GM18858 (cell line): ENCODE results near the gene NKX3-2.

Source experiments
- ATAC-seq: cut with Tn5 transposase; IDR thresholded peaks from one replicate; pipeline ENCODE4 v1.9.1; 2021; ENCODE audit not compliant: unreplicated experiment

The NKX3-2 gene

DNA sequence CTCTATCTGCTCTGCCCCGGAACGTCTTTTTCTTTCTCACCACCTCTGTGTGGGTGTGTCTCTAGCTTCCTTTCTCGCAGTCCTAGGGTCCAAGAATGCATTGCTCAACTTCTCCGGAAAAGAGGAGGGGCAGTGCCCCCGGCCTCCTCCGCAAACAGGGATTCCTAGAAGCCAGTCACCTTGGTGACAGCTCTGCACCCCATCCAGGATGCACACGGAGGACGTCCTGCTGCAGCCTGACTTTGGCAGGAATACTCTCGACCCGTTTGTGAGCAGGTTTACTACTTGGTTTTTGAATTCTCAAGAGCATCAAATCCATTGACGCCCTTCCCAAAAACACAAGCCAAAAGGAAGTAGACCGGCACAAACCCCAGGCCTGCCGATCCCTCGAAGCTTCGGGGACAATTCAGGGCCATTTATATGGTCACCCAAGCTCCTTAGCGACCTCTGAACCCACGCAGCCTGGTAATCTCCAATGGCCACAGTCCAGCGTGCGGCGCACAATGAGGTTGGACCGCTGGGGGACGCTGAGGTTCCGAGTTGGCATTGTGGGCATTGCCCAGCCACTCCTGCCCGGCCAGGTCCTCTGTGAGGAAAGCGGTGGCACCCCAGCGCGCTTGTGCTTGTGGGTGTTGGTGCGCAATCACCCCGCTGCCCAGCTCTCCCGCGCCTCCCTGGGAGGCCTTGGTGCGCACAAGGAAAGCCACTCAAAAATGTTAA, 9.8 kb downstream of the NKX3-2 start:
- no peak for ATAC-seq

- no peak for ATAC-seq
These were observed 10.5 kb downstream of the NKX3-2 start for GRCh38 chr4:13533670-13534343.

DNA sequence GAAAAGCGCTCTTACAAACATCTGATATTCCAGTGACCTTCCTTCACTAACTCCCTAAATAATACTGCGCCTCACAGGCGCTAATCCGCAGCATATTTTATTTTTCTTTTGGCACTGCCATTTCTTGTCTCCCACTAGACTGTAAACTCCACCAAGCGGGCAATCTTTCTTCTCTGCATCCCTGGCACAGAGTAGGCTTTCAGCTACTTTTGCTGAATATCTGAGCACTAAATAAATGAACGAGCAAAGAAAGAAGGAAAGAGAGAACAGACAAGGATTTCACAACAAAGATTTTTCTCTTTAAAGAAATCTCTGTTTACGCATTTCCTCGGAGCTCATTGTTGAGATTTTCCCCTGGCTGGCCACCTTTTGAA, 12.7 kb downstream of the NKX3-2 start:
- ATAC-seq = no peak

- no peak for ATAC-seq
These were observed 13.3 kb downstream of the NKX3-2 start for GRCh38 chr4:13530823-13531624.

GRCh38 chr4:13529128-13529919, 15.0 kb downstream of the NKX3-2 start:
- no peak for ATAC-seq

- no peak for ATAC-seq
These were observed 15.5 kb downstream of the NKX3-2 start for GRCh38 chr4:13528821-13529127.

- ATAC-seq = peak; percentile 76
These were observed 16.1 kb downstream of the NKX3-2 start for GRCh38 chr4:13527981-13528820.

GRCh38 chr4:13527192-13527980, 16.9 kb downstream of the NKX3-2 start:
- no peak for ATAC-seq

- no peak for ATAC-seq
These were observed 17.6 kb downstream of the NKX3-2 start for GRCh38 chr4:13526658-13527057.

DNA sequence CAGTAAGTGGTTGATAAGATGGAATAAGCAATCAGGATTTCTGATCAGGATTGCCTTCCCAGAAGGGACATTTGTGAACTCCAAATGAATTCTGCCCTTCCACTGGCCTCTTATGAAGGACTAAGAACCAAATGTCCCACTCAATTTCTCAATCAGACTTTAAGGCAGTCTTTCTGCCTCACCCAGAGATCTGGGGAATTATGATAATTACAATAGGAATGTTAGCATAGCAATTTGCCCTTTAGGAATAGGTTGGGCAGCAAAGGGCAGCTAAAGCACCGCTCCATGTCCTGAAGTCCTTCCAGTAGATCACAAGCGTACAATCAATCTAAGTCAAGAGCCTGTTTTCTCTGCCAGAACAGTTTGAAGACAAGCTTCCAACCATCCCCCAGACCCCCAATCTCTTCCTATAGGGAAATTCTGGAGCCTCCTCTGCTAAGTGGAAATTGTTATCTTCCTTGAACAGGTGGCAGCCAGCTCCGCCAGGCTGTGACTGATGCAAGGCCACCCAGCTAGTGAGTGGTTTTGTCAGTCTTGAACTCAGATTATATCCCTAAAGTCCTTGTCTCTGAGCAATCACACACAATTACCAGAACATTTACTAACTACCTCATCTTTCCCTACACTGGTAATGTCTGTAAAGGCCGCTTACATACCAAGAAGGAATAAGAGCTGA, 18.6 kb downstream of the NKX3-2 start:
- ATAC-seq = no peak

DNA sequence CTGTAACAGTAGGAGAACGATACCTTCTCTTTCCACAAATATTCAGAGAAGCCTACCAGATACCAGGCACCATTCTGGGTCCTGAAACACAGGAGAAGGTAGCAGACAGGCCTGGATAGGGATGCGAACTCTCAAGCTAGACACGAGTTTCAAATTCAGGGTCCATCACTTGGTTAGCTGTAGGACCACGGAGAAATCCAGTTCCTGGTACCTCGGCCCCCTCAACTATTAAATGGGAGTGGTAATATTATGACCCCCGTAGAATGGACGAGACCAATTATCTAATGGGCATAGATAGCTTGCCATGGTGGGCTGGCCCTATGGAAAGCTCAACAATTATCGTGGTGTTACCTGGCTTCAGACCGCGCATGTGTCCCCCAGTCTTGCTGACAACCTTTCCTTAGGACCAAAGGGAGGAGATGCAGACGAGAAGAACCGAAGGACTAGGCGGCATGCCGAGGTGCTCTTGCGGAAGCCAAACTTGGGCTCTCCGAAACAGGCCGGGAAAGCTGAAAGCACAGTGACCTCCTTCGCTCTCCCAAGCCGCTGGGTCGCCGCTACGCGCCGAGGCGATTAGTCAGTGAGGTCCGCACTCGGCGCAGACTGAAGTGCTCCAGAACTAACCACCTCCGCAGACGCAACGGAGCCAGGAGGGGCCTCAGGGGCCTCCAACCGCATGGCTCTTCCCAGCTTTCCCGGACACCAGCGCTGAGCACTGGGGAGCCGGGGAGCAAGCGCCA, 19.6 kb downstream of the NKX3-2 start:
- ATAC-seq = no peak

- no peak for ATAC-seq
These were observed 20.5 kb downstream of the NKX3-2 start for GRCh38 chr4:13523591-13524503.

DNA sequence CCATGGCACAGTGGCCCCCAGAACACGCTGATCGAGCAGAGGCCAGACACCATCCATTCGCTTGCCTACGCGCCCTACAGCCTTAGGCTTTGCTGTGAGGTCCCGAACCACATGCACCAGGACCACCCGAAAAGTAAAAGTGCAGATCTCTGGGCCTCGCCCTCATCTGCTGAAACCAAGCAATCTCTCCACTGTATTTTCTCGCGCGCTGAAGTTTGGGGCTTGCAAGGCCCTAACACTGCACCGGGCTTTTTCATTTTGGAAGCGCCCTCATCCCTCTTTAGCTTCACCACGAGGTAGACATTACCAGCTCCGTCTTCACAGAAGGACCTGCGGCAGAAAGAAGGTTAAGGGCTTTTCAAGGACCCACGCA, 21.2 kb downstream of the NKX3-2 start:
- no peak for ATAC-seq

- ATAC-seq = no peak
These were observed 21.8 kb downstream of the NKX3-2 start for GRCh38 chr4:13522282-13523104.

- no peak for ATAC-seq
These were observed 23.3 kb downstream of the NKX3-2 start for GRCh38 chr4:13521047-13521446.

DNA sequence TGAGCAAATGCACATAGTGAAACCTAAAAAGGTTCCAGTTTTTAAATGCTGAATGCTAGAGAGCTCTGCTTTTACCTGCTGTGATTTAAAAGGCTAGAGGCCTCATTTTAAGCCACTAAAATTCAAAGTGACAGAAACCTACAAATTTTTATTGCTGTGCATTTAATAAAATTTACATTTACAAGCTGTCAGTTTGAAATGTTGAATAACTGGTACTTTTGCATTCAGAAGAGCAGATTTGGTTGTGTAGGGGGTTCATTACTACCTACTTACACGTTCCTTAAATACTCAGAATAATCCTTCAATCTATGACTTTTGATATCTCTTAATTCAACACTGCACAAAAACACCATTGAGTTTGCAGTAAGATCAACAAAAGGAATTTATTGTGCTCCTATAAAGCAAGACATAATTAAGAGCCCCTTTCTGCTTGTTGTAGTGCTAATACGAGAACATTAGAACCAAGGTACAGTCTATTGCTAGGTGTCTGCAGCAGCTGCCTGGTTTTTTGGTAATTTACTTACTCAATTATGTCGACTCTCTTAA, 27.9 kb downstream of the NKX3-2 start:
- no peak for ATAC-seq
